SK-N-SH (cell line): ENCODE measurements around the gene FAIM2. TPM values are rescaled to one million over a fixed set of nuclear protein-coding genes. Genes with fewer than 3 reads are reported as not detected.

ENCODE experiments used
- CTCF ChIA-PET: fragments of 300-600, 350-600 bp; formaldehyde crosslinking; extraction: SDS; loops from one replicate; lab custom pipeline; 2021; lab: Yijun Ruan, JAX
- POLR2A ChIA-PET: fragments of 350-600 bp; sonication (Branson Sonifier 250); formaldehyde crosslinking; extraction: SDS; loops from one replicate; lab custom pipeline; 2020; ENCODE audit warnings: antibody characterized with exemption, inconsistent platforms; lab: Yijun Ruan, JAX
- DNase-seq: peaks from one replicate; pipeline ENCODE4 v3.0.0; 2012
- H2AFZ ChIP-seq: fragments of 200-600 bp; sonication (generic); 2 replicates; pipeline ENCODE4 v1.8.1; 2016; ENCODE audit warnings: antibody characterized with exemption, mild to moderate bottlenecking, low read depth
- H3F3A ChIP-seq: fragments of 200-600 bp; sonication (generic); replicated peaks from 2 replicates; pipeline ENCODE3; 2016; ENCODE audit warnings: antibody characterized with exemption, mild to moderate bottlenecking; ENCODE audit not compliant: insufficient read depth
- H3K27ac ChIP-seq, 2 experiments: fragments of 200-500 bp in 1 of 2; fragments of 200-600 bp in 1 of 2; sonication (Bioruptor generic) in 1 of 2; sonication (generic), shearing (Covaris generic) in 1 of 2; 2 replicates each; pipeline versions ENCODE4 v1.5.1 to v1.6.1; 2014 to 2016; ENCODE audit warnings: low read depth in 2 of 2, inconsistent platforms in 1 of 2, low read length in 1 of 2, mild to moderate bottlenecking in 1 of 2, mixed read lengths in 1 of 2
- H3K27me3 ChIP-seq: fragments of 200-600 bp; sonication (generic), shearing (Covaris generic); 2 replicates; pipeline ENCODE4 v1.6.1; 2016; ENCODE audit warnings: mixed run types; ENCODE audit not compliant: insufficient read depth
- H3K36me3 ChIP-seq, 2 experiments: fragments of 200-500 bp in 1 of 2; fragments of 200-600 bp in 1 of 2; sonication (Bioruptor generic) in 1 of 2; sonication (generic) in 1 of 2; replicated peaks in 1 of 2; 2 replicates each; pipeline versions ENCODE3 to v1.5.1; 2014 to 2016; ENCODE audit warnings: low read length in 1 of 2, mild to moderate bottlenecking in 1 of 2; ENCODE audit not compliant: insufficient read depth in 2 of 2, control insufficient read depth in 1 of 2
- H3K4me1 ChIP-seq, 2 experiments: fragments of 200-500 bp in 1 of 2; fragments of 200-600 bp in 1 of 2; sonication (Bioruptor generic) in 1 of 2; sonication (generic), shearing (Covaris generic) in 1 of 2; 2 replicates each; pipeline versions ENCODE4 v1.5.1 to v1.6.1; 2014 to 2016; ENCODE audit warnings: low read depth in 1 of 2, low read length in 1 of 2, mixed run types in 1 of 2; ENCODE audit not compliant: insufficient read depth in 2 of 2, control insufficient read depth in 1 of 2
- H3K4me2 ChIP-seq: fragments of 200-600 bp; sonication (generic), shearing (Covaris generic); 2 replicates; pipeline ENCODE4 v1.6.1; 2017; ENCODE audit warnings: mixed run types
- H3K4me3 ChIP-seq, 2 experiments: fragments of 200-500 bp in 1 of 2; fragments of 200-600 bp in 1 of 2; sonication (Bioruptor generic) in 1 of 2; sonication (generic), shearing (Covaris generic) in 1 of 2; 2 replicates each; pipeline versions ENCODE4 v1.5.1 to v1.8.1; 2014 to 2016; ENCODE audit warnings: low read depth in 2 of 2, inconsistent platforms in 1 of 2, low read length in 1 of 2, mild to moderate bottlenecking in 1 of 2, mixed read lengths in 1 of 2, moderate library complexity in 1 of 2
- H3K79me2 ChIP-seq: fragments of 200-600 bp; sonication (generic); 2 replicates; pipeline ENCODE4 v1.8.1; 2017; ENCODE audit warnings: mild to moderate bottlenecking; ENCODE audit not compliant: insufficient read depth
- H3K9ac ChIP-seq: fragments of 200-600 bp; sonication (generic); 2 replicates; pipeline ENCODE4 v1.6.1; 2017; ENCODE audit warnings: mixed run types
- H3K9me2 ChIP-seq: fragments of 200-600 bp; sonication (generic); 2 replicates; pipeline ENCODE4 v1.6.1; 2017; ENCODE audit warnings: mixed run types
- H3K9me3 ChIP-seq: fragments of 200-600 bp; sonication (generic); 2 replicates; pipeline ENCODE4 v1.6.1; 2017; ENCODE audit warnings: mixed run types, mild to moderate bottlenecking, moderate library complexity
- H4K20me1 ChIP-seq: fragments of 200-600 bp; sonication (generic); 2 replicates; pipeline ENCODE4 v1.6.1; 2017; ENCODE audit warnings: mild to moderate bottlenecking, mixed run types; ENCODE audit not compliant: insufficient read depth
- EZH2phosphoT487 ChIP-seq: fragments of 200-600 bp; sonication (generic); IDR thresholded peaks from 2 replicates; pipeline ENCODE4 v1.6.1; 2017; ENCODE audit warnings: low read depth, mixed run types, mild to moderate bottlenecking, antibody characterized with exemption, moderate library complexity, borderline replicate concordance
- FOSL2 ChIP-seq: IDR thresholded peaks from 2 replicates; pipeline ENCODE4 v1.4.0; 2012; ENCODE audit warnings: low read depth, mild to moderate bottlenecking, moderate library complexity, borderline replicate concordance
- FOXM1 ChIP-seq: IDR thresholded peaks from 2 replicates; pipeline ENCODE4 v1.4.0; 2012; ENCODE audit warnings: low read depth, mild to moderate bottlenecking
- GATA2 ChIP-seq: sonication (generic); formaldehyde crosslinking; IDR thresholded peaks from 2 replicates; pipeline ENCODE4 v1.5.0; 2020; ENCODE audit warnings: mild to moderate bottlenecking, missing genetic modification reagents
- NRF1 ChIP-seq: IDR thresholded peaks from 2 replicates; pipeline ENCODE4 v1.6.1; 2012; ENCODE audit warnings: low read depth, mild to moderate bottlenecking, low read length
- RAD21 ChIP-seq: IDR thresholded peaks from 2 replicates; pipeline ENCODE4 v1.6.1; 2012; ENCODE audit warnings: mild to moderate bottlenecking, low read length
- RFX5 ChIP-seq: IDR thresholded peaks from 2 replicates; pipeline ENCODE4 v1.6.1; 2012; ENCODE audit warnings: mild to moderate bottlenecking, improper control_type of control experiment, low read length
- SMC3 ChIP-seq: IDR thresholded peaks from 2 replicates; pipeline ENCODE4 v1.6.1; 2012; ENCODE audit warnings: low read depth, low read length, improper control_type of control experiment
- TCF12 ChIP-seq: IDR thresholded peaks from 2 replicates; pipeline ENCODE4 v1.4.0; 2012
- TEAD4 ChIP-seq: IDR thresholded peaks from 2 replicates; pipeline ENCODE4 v1.4.0; 2012; ENCODE audit warnings: mild to moderate bottlenecking, borderline replicate concordance; ENCODE audit not compliant: insufficient read depth
- YY1 ChIP-seq: IDR thresholded peaks from 2 replicates; pipeline ENCODE4 v1.4.0; 2012; ENCODE audit warnings: low read depth, mild to moderate bottlenecking
- WGBS: methylation state at CpG from one replicate; pipeline ENCODE4 v1.1.6; 2017; ENCODE audit warnings: low lambda C conversion rate; 5-methylcytosine and 5-hydroxymethylcytosine counted together
- polyA plus RNA-seq, 3 experiments: library from polyadenylated mRNA; depleted of rRNA; stranded (reverse); fragments of >200 nt; gene quantifications; 2 replicates each; pipeline ENCODE4 v1.2.3, GENCODE V29; 2012
- TF ChIP-seq, protein P1 (sequence below): IDR thresholded peaks from 2 replicates; pipeline ENCODE4 v1.4.0; 2012; ENCODE audit warnings: low read depth
- TF ChIP-seq, protein P2 (sequence below): fragments of 150-350 bp; IDR thresholded peaks from 2 replicates; pipeline ENCODE4 v1.6.1; 2017; ENCODE audit warnings: antibody characterized with exemption, low read length, low read depth, borderline replicate concordance
- TF ChIP-seq, protein P3 (sequence below): IDR thresholded peaks from 2 replicates; pipeline ENCODE4 v1.4.0; 2012; ENCODE audit warnings: low read depth, borderline replicate concordance
- TF ChIP-seq, protein P4 (sequence below): IDR thresholded peaks from 2 replicates; pipeline ENCODE4; 2012

The FAIM2 gene
- polyA plus RNA-seq, 1 of the 3 experiments (the other 2 are of a cell fraction) = 11.3 TPM

DNA sequence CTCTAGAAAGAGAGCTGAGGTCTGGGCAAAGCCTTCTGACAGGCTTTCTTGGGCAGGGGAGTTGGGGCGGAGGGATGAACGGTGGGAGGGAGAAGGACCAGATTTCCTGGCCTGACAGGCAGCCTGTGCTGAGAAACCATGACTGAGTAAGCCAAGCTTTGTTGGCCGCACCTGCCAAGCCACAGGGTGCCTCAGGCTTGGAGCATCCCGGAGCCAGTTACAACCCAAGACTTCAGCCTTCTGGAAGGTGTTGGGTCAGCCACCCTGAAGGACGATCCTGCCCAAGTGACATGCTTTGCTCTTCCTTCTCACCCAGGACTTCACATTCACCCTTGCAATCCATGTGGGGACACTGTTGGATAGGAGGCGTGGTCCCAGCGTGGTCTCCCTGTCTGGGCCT, 25.9 kb upstream of the FAIM2 start:
- no peak overlapping the region for H3K4me2 ChIP-seq
- POLR2A ChIA-PET = no interaction called here
- 87% methylated on average over 7 of the region's 7 CpGs for WGBS

DNA sequence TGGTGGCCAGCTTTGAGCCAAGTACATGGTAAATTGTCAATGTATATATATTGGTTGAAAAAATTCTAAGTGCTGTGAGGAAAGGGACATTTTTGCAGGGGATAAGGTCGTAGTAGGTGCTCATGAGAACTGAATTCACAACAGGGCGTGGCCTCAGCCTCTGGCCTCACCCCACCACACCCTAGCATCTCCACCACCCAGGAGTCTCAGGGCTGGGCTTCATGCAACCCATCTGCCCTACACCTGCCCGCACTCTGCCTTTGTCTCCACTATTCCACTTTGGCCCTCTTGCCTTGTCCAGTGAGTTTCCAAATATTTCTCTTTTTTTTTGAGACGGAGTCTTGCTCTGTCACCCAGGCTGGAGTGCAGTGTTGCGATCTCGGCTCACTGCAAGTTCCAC, 24.8 kb upstream of the FAIM2 start:
- H3K4me3 ChIP-seq = no peak overlapping the region
- ChIA-PET POLR2A (no interaction called here), CTCF (interaction anchor here (1.7 to 12.0 kb wide), 5 partner anchors 18 to 142 kb away, joined by 6 to 90 read pairs (median 7); partner anchors contain the start of gene FAIM2)
- no peaks in the 10 kb centered on the region for H3K9me3 ChIP-seq
- 86% methylated on average over 6 of the region's 6 CpGs for WGBS
- H3F3A ChIP-seq = no peaks in the 10 kb centered on the region
- H3K4me1 ChIP-seq = no peaks in the 10 kb centered on the region; a peak in 1 of 4 replicates
- no peaks in the 10 kb centered on the region for H3K79me2 ChIP-seq
- H2AFZ ChIP-seq = no peak overlapping the region
- no peaks in the 10 kb centered on the region for H3K27me3 ChIP-seq
- H3K27ac ChIP-seq = no peak overlapping the region
- H3K36me3 ChIP-seq = no peaks in the 10 kb centered on the region
- no peak overlapping the region for H3K4me2 ChIP-seq
- no peak overlapping the region for H3K9ac ChIP-seq
- no peaks in the 10 kb centered on the region for H4K20me1 ChIP-seq
- H3K9me2 ChIP-seq = no peaks in the 10 kb centered on the region
- TF ChIP-seq TCF12 (no peak), RAD21 (no peak), SMC3 (no peak), GATA2 (no peak), NRF1 (no peak)
- TF ChIP-seq, protein P1, sequence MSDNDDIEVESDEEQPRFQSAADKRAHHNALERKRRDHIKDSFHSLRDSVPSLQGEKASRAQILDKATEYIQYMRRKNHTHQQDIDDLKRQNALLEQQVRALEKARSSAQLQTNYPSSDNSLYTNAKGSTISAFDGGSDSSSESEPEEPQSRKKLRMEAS = no peak
- no peak for DNase-seq

More for the DNA sequence above, 25.9 kb upstream of the FAIM2 start:
- Histone ChIP-seq H3K27me3 (no peaks in the 10 kb centered on the region), H3F3A (no peaks in the 10 kb centered on the region), H4K20me1 (no peaks in the 10 kb centered on the region), H3K9ac (no peak overlapping the region), H3K4me3 (no peak overlapping the region), H3K27ac (no peak overlapping the region), H3K4me1 (peaks cover 0 to 5% of the 10 kb centered on the region in 2 experiments; a peak in 1 of 4 replicates), H3K79me2 (no peaks in the 10 kb centered on the region), H3K9me3 (no peaks in the 10 kb centered on the region), H2AFZ (no peak overlapping the region), H3K36me3 (no peaks in the 10 kb centered on the region), H3K9me2 (no peaks in the 10 kb centered on the region)
- CTCF ChIA-PET = interaction anchor here (1.2 to 12.0 kb wide), 4 partner anchors 13 to 141 kb away, joined by 4 to 90 read pairs (median 6); partner anchors contain the start of gene FAIM2
- no peak for DNase-seq
- no peak for TF ChIP-seq SMC3
- TF ChIP-seq, protein P2, sequence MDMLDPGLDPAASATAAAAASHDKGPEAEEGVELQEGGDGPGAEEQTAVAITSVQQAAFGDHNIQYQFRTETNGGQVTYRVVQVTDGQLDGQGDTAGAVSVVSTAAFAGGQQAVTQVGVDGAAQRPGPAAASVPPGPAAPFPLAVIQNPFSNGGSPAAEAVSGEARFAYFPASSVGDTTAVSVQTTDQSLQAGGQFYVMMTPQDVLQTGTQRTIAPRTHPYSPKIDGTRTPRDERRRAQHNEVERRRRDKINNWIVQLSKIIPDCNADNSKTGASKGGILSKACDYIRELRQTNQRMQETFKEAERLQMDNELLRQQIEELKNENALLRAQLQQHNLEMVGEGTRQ = no peak
- TF ChIP-seq FOXM1 = no peak
- no peak for TF ChIP-seq RAD21
- TF ChIP-seq EZH2phosphoT487 = no peak
- TF ChIP-seq RFX5 = no peak
- TF ChIP-seq FOSL2 = no peak
- no peak for TF ChIP-seq TEAD4
- no peak for TF ChIP-seq TCF12
- TF ChIP-seq, protein P1 = no peak
- TF ChIP-seq, protein P3, sequence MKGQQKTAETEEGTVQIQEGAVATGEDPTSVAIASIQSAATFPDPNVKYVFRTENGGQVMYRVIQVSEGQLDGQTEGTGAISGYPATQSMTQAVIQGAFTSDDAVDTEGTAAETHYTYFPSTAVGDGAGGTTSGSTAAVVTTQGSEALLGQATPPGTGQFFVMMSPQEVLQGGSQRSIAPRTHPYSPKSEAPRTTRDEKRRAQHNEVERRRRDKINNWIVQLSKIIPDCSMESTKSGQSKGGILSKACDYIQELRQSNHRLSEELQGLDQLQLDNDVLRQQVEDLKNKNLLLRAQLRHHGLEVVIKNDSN = no peak
- TF ChIP-seq, protein P4, sequence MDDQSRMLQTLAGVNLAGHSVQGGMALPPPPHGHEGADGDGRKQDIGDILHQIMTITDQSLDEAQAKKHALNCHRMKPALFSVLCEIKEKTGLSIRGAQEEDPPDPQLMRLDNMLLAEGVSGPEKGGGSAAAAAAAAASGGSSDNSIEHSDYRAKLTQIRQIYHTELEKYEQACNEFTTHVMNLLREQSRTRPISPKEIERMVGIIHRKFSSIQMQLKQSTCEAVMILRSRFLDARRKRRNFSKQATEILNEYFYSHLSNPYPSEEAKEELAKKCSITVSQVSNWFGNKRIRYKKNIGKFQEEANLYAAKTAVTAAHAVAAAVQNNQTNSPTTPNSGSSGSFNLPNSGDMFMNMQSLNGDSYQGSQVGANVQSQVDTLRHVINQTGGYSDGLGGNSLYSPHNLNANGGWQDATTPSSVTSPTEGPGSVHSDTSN = no peak
- TF ChIP-seq YY1 = no peak
